Ovary (tissue), 3 donors: ENCODE data around the gene IFIT5.
"Not testable (repeated sequence)": the region's sequence is repeated elsewhere in the genome, so short reads cannot be mapped to it uniquely, and the experiment has no call there.

Experiments
- POLR2A ChIP-seq: fragments of 450-650 bp; IDR thresholded peaks from one replicate; pipeline ENCODE4 v1.6.1; 2017; ENCODE audit warnings: antibody characterized with exemption, mild to moderate bottlenecking, moderate library complexity
- TF ChIP-seq, protein P1 (sequence below), 3 donors: fragments of 450-650 bp in 2 of 3; fragments of 200-600 bp in 1 of 3; IDR thresholded peaks; one replicate each; pipeline versions ENCODE4 v1.5.1 to v1.8.0; 2016 to 2022; ENCODE audit warnings: antibody characterized with exemption in 3 of 3, mild to moderate bottlenecking in 1 of 3
- donor health status: DM: no; HTN: no; CAD: no.

DNA sequence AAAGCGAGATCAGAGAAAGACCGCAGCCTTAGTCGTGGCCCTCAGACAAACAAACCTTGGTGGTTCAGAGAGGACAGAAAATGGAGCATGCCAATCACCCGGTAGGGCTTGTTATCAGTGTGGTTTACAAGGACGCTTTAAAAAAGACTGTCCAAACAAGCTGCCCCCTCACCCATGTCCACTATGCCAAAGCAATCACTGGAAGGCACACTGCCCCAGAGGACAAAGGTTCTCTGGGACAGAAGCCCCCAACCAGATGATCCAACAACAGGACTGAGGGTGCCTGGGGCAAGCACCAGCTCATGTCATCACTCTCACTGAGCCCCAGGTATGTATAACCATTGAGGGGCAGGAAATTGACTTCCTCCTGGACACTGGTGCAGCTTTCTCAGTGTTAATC, 5.1 kb upstream of the IFIT5 start:
- TF ChIP-seq, protein P1, sequence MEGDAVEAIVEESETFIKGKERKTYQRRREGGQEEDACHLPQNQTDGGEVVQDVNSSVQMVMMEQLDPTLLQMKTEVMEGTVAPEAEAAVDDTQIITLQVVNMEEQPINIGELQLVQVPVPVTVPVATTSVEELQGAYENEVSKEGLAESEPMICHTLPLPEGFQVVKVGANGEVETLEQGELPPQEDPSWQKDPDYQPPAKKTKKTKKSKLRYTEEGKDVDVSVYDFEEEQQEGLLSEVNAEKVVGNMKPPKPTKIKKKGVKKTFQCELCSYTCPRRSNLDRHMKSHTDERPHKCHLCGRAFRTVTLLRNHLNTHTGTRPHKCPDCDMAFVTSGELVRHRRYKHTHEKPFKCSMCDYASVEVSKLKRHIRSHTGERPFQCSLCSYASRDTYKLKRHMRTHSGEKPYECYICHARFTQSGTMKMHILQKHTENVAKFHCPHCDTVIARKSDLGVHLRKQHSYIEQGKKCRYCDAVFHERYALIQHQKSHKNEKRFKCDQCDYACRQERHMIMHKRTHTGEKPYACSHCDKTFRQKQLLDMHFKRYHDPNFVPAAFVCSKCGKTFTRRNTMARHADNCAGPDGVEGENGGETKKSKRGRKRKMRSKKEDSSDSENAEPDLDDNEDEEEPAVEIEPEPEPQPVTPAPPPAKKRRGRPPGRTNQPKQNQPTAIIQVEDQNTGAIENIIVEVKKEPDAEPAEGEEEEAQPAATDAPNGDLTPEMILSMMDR (IDR thresholded peaks at IDR 0.05), result not testable (repeated sequence)
- not testable (repeated sequence) for TF ChIP-seq POLR2A
